ENCODE measurements around the gene MYRF. TPM values are rescaled to one million over a fixed set of nuclear protein-coding genes. Genes with fewer than 3 reads are reported as not detected.

The MYRF gene
- total RNA-seq (2014; rRNA removed; shearing (Covaris generic)), result 3.1 and 4.8 TPM in 2 replicates

GRCh38 chr11:61752117-61752924 is at the start of gene MYRF:
Gene MYRF, plus strand, starts transcription at chr11:61752636. Its CDS starts 109 bp downstream, at chr11:61752745.

GRCh38 chr11:61792310-61793082 is 40.1 kb downstream of the MYRF start, which contains the start of the genes FEN1 and TMEM258:
Gene FEN1, plus strand, starts transcription at chr11:61792911. Its CDS starts 2,451 bp downstream, at chr11:61795362.
Gene TMEM258, minus strand, starts transcription at chr11:61792599. Its CDS starts 41 bp downstream, at chr11:61792558.

GRCh38 chr11:61816736-61817455 is 64.5 kb downstream of the MYRF start, which contains the start of gene FADS1:
Gene FADS1, minus strand, starts transcription at chr11:61817003. Its CDS starts 74 bp downstream, at chr11:61816929.

GRCh38 chr11:61827571-61828378 is 75.3 kb downstream of the MYRF start, which contains the start of gene FADS2:
Gene FADS2, plus strand, starts transcription at chr11:61828300. Its CDS starts 91 bp downstream, at chr11:61828391.

Other genes with a start within 250 kb of the MYRF start
- gene LRRC10B, start 243.9 kb upstream of the MYRF start, total RNA-seq (2014; rRNA removed; shearing (Covaris generic)), result not detected in 2 replicates
- gene SYT7, start 171.6 kb upstream of the MYRF start, total RNA-seq (2014; rRNA removed; shearing (Covaris generic)), result 0.45 and 1.2 TPM in 2 replicates
- 2.7 and 3.8 TPM in 2 replicates for gene DAGLA, start 72.2 kb upstream of the MYRF start, total RNA-seq (2014; rRNA removed; shearing (Covaris generic))
- 99.8 and 137 TPM in 2 replicates for gene TMEM258, start 40.0 kb downstream of the MYRF start, total RNA-seq (2014; rRNA removed; shearing (Covaris generic))
- 112 and 115 TPM in 2 replicates for gene FEN1, start 40.3 kb downstream of the MYRF start, total RNA-seq (2014; rRNA removed; shearing (Covaris generic))
- 96.9 and 104 TPM in 2 replicates for gene FADS1, start 64.4 kb downstream of the MYRF start, total RNA-seq (2014; rRNA removed; shearing (Covaris generic))
- gene FADS2, start 75.7 kb downstream of the MYRF start, total RNA-seq (2014; rRNA removed; shearing (Covaris generic)), result 10.9 and 13.8 TPM in 2 replicates
- gene FADS3, start 138.9 kb downstream of the MYRF start, total RNA-seq (2014; rRNA removed; shearing (Covaris generic)), result 74.2 and 81.4 TPM in 2 replicates
- gene RAB3IL1, start 164.9 kb downstream of the MYRF start, total RNA-seq (2014; rRNA removed; shearing (Covaris generic)), result 2.8 and 3.7 TPM in 2 replicates
- gene BEST1, start 197.7 kb downstream of the MYRF start, total RNA-seq (2014; rRNA removed; shearing (Covaris generic)), result 3.8 and 5.7 TPM in 2 replicates
- 406 and 415 TPM in 2 replicates for gene FTH1, start 215.0 kb downstream of the MYRF start, total RNA-seq (2014; rRNA removed; shearing (Covaris generic))